ENCODE data around the gene MRPL34. TPM values are rescaled to one million over a fixed set of nuclear protein-coding genes. Genes with fewer than 3 reads are reported as not detected.
A peak's percentile ranks its signal among the peaks of the same experiment; 100 is the strongest.

The MRPL34 gene
- total RNA-seq, 1 experiment from 2014 or later: 78.9 TPM

DNA sequence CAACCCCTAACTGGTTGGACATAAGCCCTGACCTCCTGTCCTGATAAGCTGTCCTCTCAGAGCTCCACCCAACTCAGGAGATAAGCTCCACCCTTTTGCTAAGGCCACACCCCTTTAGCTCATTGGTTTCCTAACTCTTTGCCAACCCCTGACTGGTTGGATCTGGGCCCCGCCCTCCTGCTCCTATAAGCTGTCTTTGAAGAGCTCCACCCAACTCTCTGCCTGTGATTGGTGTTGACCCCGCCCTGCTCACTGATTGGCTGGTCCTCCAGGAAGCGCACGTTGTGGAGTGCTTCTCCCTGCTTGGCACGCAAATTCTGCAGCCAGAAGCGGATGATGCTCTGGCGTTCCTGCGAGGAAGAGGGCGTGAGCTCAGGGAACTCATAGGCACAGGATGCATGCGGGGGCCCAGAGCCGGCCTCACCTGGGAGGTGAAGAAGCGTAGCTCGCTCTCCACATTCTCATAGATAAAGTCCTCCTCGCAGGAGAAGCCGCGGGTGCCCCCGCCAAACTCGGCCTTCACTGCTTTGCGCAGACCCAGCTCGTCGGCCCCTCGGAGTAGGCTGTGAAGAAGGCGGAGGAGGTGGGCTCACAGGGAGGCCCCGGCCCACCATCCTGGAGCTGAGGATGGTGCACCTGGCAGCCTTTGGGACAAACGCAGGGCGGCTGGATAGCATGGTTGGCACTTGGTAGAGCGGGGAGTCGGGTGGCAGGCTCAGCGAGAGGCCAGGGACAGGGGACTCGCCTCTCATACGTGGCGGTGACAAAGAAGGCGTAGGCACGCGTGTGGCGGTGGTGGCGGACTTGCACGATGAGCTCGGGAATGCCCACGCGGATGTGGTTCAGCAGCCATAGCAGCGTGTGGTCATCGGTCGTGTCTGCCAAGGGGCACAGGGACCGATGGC, 27.3 kb downstream of the MRPL34 start:
- peak; percentile 72 to 88 for DNase-seq
- Histone ChIP-seq H3K4me1 (peaks cover 13% of the 10 kb centered on the region; the same call in 1 of the 2 replicates), H3K36me3 (ENCODE audit: control insufficient read depth, insufficient read depth, low read length) (peaks cover 1% of the 10 kb centered on the region; the same call in 1 of the 2 replicates), H3K27me3 (replicated peaks; ENCODE audit: control insufficient read depth, insufficient read depth, low read length) (no peaks in the 10 kb centered on the region), H3K9me3 (no peaks in the 10 kb centered on the region), H3K4me3 (ENCODE audit: low read depth, low read length) (no peak overlapping the region)
- no peaks in the 10 kb centered on the region for H3K27me3 Mint-ChIP-seq (ENCODE audit: insufficient read depth, unreplicated experiment)
- TF ChIP-seq, protein P1, sequence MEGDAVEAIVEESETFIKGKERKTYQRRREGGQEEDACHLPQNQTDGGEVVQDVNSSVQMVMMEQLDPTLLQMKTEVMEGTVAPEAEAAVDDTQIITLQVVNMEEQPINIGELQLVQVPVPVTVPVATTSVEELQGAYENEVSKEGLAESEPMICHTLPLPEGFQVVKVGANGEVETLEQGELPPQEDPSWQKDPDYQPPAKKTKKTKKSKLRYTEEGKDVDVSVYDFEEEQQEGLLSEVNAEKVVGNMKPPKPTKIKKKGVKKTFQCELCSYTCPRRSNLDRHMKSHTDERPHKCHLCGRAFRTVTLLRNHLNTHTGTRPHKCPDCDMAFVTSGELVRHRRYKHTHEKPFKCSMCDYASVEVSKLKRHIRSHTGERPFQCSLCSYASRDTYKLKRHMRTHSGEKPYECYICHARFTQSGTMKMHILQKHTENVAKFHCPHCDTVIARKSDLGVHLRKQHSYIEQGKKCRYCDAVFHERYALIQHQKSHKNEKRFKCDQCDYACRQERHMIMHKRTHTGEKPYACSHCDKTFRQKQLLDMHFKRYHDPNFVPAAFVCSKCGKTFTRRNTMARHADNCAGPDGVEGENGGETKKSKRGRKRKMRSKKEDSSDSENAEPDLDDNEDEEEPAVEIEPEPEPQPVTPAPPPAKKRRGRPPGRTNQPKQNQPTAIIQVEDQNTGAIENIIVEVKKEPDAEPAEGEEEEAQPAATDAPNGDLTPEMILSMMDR (IDR thresholded peaks at IDR 0.05; ENCODE audit: insufficient read depth in 1 of 2, low read depth in 1 of 2, low read length in 1 of 2, severe bottlenecking in 1 of 2, unreplicated experiment in 1 of 2): no peak
- ChIA-PET POLR2A (interaction anchor here (0.5 to 1.3 kb wide), 3 partner anchors 24 to 742 kb away, joined by 4 to 6 read pairs (median 4); partner anchors contain the start of gene DDA1), CTCF (interaction anchor here (0.6 to 1.2 kb wide), 2 partner anchors 41 to 1871 kb away, joined by 4 read pairs; no protein-coding TSS in a partner anchor)
- intact Hi-C loops (cut with micrococcal nuclease; ENCODE audit: unreplicated experiment): no loop called here
- H3K4me3 Mint-ChIP-seq (ENCODE audit: unreplicated experiment): peak overlapping the region; percentile 15
- peaks cover 36% of the 10 kb centered on the region for H3K36me3 Mint-ChIP-seq (ENCODE audit: insufficient read depth, unreplicated experiment)
- H3K4me1 Mint-ChIP-seq (ENCODE audit: low read depth, unreplicated experiment): no peaks in the 10 kb centered on the region
- BruUV-seq (replicated peaks): no TSS peak
- no peak overlapping the region for H3K27ac Mint-ChIP-seq (ENCODE audit: unreplicated experiment)
- H3K9me3 Mint-ChIP-seq (ENCODE audit: unreplicated experiment): no peaks in the 10 kb centered on the region

DNA sequence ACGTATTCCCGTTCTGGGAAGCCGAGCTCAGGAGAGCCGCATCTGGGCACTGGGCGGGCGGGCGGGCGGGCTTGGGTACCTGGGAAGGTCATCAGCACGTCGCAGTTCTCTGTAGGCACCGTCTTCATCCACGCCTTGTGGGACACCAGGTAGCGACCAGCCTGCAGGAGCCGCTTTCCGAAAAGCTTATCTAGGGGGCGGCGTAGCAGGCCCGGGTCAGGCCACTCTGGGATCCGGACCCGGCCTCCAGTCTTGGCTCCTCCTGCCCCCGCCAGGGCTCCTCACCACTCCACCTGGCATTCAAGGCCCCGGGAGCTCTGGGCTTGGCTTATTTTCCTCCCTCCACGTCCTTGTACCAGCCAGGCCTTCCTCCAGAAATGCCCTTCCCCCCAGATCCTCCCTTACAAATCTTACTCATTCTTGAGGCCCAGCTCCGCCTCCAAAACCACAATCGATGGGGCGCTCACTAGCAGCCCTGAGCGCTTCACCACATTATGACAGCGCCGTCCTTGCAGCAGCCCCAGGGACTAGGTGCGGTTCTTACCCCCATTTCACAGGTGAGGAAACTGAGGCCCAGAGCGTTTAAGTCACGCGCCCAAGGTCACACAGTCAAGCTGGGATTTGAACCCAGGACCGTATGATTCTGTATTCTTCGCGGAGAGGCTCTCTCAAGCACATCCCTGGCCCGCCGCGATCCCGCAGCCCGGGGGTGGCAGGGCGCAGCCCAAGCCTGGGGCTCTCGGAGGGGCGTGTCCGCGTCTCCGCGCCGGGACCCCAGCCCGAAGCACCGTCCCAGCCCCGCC, 28.1 kb downstream of the MRPL34 start:
- Mint-ChIP-seq H3K4me3 (ENCODE audit: unreplicated experiment) (peak overlapping the region; percentile 91), H3K4me1 (ENCODE audit: low read depth, unreplicated experiment) (no peaks in the 10 kb centered on the region), H3K27me3 (ENCODE audit: insufficient read depth, unreplicated experiment) (no peaks in the 10 kb centered on the region), H3K27ac (ENCODE audit: unreplicated experiment) (no peak overlapping the region), H3K36me3 (ENCODE audit: insufficient read depth, unreplicated experiment) (peaks cover 42% of the 10 kb centered on the region), H3K9me3 (ENCODE audit: unreplicated experiment) (no peaks in the 10 kb centered on the region)
- no peaks in the 10 kb centered on the region for H3K9me3 ChIP-seq
- TF ChIP-seq, protein P1 (IDR thresholded peaks at IDR 0.05; ENCODE audit: insufficient read depth in 1 of 2, low read depth in 1 of 2, low read length in 1 of 2, severe bottlenecking in 1 of 2, unreplicated experiment in 1 of 2): no peak
- H3K27me3 ChIP-seq (replicated peaks; ENCODE audit: control insufficient read depth, insufficient read depth, low read length): no peaks in the 10 kb centered on the region
- peaks cover 19% of the 10 kb centered on the region; the same call in 1 of the 2 replicates for H3K4me1 ChIP-seq
- intact Hi-C loops (cut with micrococcal nuclease; ENCODE audit: unreplicated experiment): no loop called here
- no TSS peak for BruUV-seq (replicated peaks)
- ChIA-PET CTCF (interaction anchor here (1.2 kb wide), 1 partner anchor 42 kb away, joined by 4 read pairs; no protein-coding TSS in a partner anchor), POLR2A (interaction anchor here (0.6 to 1.3 kb wide), 2 partner anchors 25 to 743 kb away, joined by 4 to 6 read pairs; partner anchors contain the start of gene DDA1)
- DNase-seq: no peak
- peak overlapping the region; percentile 74 for H3K4me3 ChIP-seq (ENCODE audit: low read depth, low read length)
- H3K36me3 ChIP-seq (ENCODE audit: control insufficient read depth, insufficient read depth, low read length): peaks cover 1% of the 10 kb centered on the region; the same call in 1 of the 2 replicates

All from Caco-2 (cell line).